Astrocyte (in vitro differentiated cells and primary cell): Measurements from ENCODE around the gene TRIM8. TPM values are rescaled to one million over a fixed set of nuclear protein-coding genes. Genes with fewer than 3 reads are reported as not detected.

ENCODE experiments used
- DNase-seq: peaks from one replicate; pipeline ENCODE4 v3.0.0-alpha.2; 2010; ENCODE audit warnings: low read depth
- FAIRE-seq: peaks from 2 replicates; lab custom pipeline; 2011; peaks lifted over from hg19 to GRCh38; lab: Jason Lieb, UNC
- H2AFZ ChIP-seq: 2 replicates; pipeline ENCODE4 v1.6.0; 2012; ENCODE audit warnings: low read depth, low read length, inconsistent platforms
- H3K27ac ChIP-seq: 2 replicates; pipeline ENCODE4 v1.5.1; 2011; ENCODE audit warnings: low read depth, low read length, inconsistent platforms
- H3K27me3 ChIP-seq: 2 replicates; pipeline ENCODE4 v1.6.0; 2011; ENCODE audit warnings: low read length, inconsistent platforms; ENCODE audit not compliant: insufficient read depth
- H3K36me3 ChIP-seq: 2 replicates; pipeline ENCODE4 v1.5.1; 2011; ENCODE audit warnings: low read length, inconsistent platforms; ENCODE audit not compliant: insufficient read depth
- H3K4me1 ChIP-seq: 2 replicates; pipeline ENCODE4 v1.5.1; 2011; ENCODE audit warnings: low read length, inconsistent platforms; ENCODE audit not compliant: insufficient read depth
- H3K4me2 ChIP-seq: 2 replicates; pipeline ENCODE4 v1.6.0; 2012; ENCODE audit warnings: low read length, inconsistent platforms
- H3K4me3 ChIP-seq: 2 replicates; pipeline ENCODE4 v1.5.1; 2011; ENCODE audit warnings: low read depth, mild to moderate bottlenecking, low read length, inconsistent platforms; ENCODE audit not compliant: insufficient read depth
- H3K79me2 ChIP-seq: 2 replicates; pipeline ENCODE4 v1.6.0; 2012; ENCODE audit warnings: mild to moderate bottlenecking, low read length, inconsistent platforms; ENCODE audit not compliant: insufficient read depth
- H3K9ac ChIP-seq: 2 replicates; pipeline ENCODE4 v1.6.0; 2012; ENCODE audit warnings: mild to moderate bottlenecking, low read length, inconsistent platforms
- H3K9me3 ChIP-seq: 2 replicates; pipeline ENCODE4 v1.5.1; 2012; ENCODE audit warnings: low read depth, mild to moderate bottlenecking, low read length, inconsistent platforms; ENCODE audit not compliant: insufficient read depth
- H4K20me1 ChIP-seq: 2 replicates; pipeline ENCODE4 v1.6.0; 2012; ENCODE audit warnings: low read length, inconsistent platforms; ENCODE audit not compliant: insufficient read depth
- H3K27ac Mint-ChIP-seq: one replicate; pipeline ENCODE4 v1.8.0; 2021; ENCODE audit warnings: mild to moderate bottlenecking, mixed read lengths; ENCODE audit not compliant: unreplicated experiment
- H3K27me3 Mint-ChIP-seq: one replicate; pipeline ENCODE4 v1.8.0; 2021; ENCODE audit warnings: low read depth, mixed read lengths; ENCODE audit not compliant: unreplicated experiment
- H3K36me3 Mint-ChIP-seq: one replicate; pipeline ENCODE4 v1.8.0; 2021; ENCODE audit warnings: low read depth, mixed read lengths; ENCODE audit not compliant: unreplicated experiment
- H3K4me1 Mint-ChIP-seq: one replicate; pipeline ENCODE4 v1.8.0; 2021; ENCODE audit warnings: low read depth, mixed read lengths; ENCODE audit not compliant: unreplicated experiment
- H3K4me3 Mint-ChIP-seq: one replicate; pipeline ENCODE4 v1.8.0; 2021; ENCODE audit warnings: mild to moderate bottlenecking, moderate library complexity, mixed read lengths; ENCODE audit not compliant: unreplicated experiment
- H3K9me3 Mint-ChIP-seq: one replicate; pipeline ENCODE4 v1.8.0; 2021; ENCODE audit warnings: mild to moderate bottlenecking, mixed read lengths; ENCODE audit not compliant: unreplicated experiment
- CTCF ChIP-seq: IDR thresholded peaks from 2 replicates; pipeline ENCODE4 v1.5.1; 2011; ENCODE audit warnings: low read depth, mild to moderate bottlenecking, inconsistent platforms, low read length, moderate library complexity; ENCODE audit not compliant: insufficient read depth
- EZH2 ChIP-seq: IDR thresholded peaks from 2 replicates; pipeline ENCODE4 v1.6.1; 2012; ENCODE audit warnings: mild to moderate bottlenecking, low read length, inconsistent platforms; ENCODE audit not compliant: insufficient read depth
- total RNA-seq: library from RNA; stranded (reverse); gene quantifications from 2 replicates; pipeline ENCODE4 v1.2.1, GENCODE V29; 2021

Gene TRIM8
- total RNA-seq, 1 donor from 2014 or later = 117 TPM

- TF ChIP-seq CTCF (no peak), EZH2 (no peak)
- H3K9ac ChIP-seq = no peak overlapping the region
Observed at GRCh38 chr10:102620591-102621442, 23.5 kb upstream of the TRIM8 start.

GRCh38 chr10:102621443-102622325, 22.6 kb upstream of the TRIM8 start:
- Histone ChIP-seq H3K9ac (no peak overlapping the region), H3K4me3 (no peak overlapping the region), H3K36me3 (peaks cover 2% of the 10 kb centered on the region), H3K27ac (peak overlapping the region; percentile 1), H3K79me2 (no peaks in the 10 kb centered on the region), H3K4me1 (peaks cover 33% of the 10 kb centered on the region), H3K4me2 (peak overlapping the region; percentile 19), H4K20me1 (no peaks in the 10 kb centered on the region), H2AFZ (no peak overlapping the region), H3K27me3 (no peaks in the 10 kb centered on the region), H3K9me3 (peaks cover 4% of the 10 kb centered on the region)
- no peak for TF ChIP-seq EZH2
- no peak for TF ChIP-seq CTCF
- peaks cover 15% of the 10 kb centered on the region for H3K36me3 Mint-ChIP-seq
- no peaks in the 10 kb centered on the region for H3K9me3 Mint-ChIP-seq
- H3K4me1 Mint-ChIP-seq = peaks cover 34% of the 10 kb centered on the region
- peak overlapping the region; percentile 75 for H3K27ac Mint-ChIP-seq
- FAIRE-seq = no peak
- H3K4me3 Mint-ChIP-seq = peak overlapping the region; percentile 50
- no peaks in the 10 kb centered on the region for H3K27me3 Mint-ChIP-seq
- peak; percentile 61 for DNase-seq

More at GRCh38 chr10:102620591-102621442, 23.5 kb upstream of the TRIM8 start:
- Histone ChIP-seq H3K4me1 (peaks cover 29% of the 10 kb centered on the region), H3K4me2 (peak overlapping the region; percentile 31), H3K9me3 (peaks cover 4% of the 10 kb centered on the region), H3K79me2 (no peaks in the 10 kb centered on the region), H3K27me3 (no peaks in the 10 kb centered on the region), H3K4me3 (no peak overlapping the region), H3K27ac (peak overlapping the region; percentile 1), H4K20me1 (no peaks in the 10 kb centered on the region), H2AFZ (no peak overlapping the region), H3K36me3 (peaks cover 2% of the 10 kb centered on the region)
- no peak for FAIRE-seq
- Mint-ChIP-seq H3K4me1 (peaks cover 30% of the 10 kb centered on the region), H3K4me3 (no peak overlapping the region), H3K9me3 (no peaks in the 10 kb centered on the region), H3K27me3 (no peaks in the 10 kb centered on the region), H3K27ac (peak overlapping the region; percentile 75), H3K36me3 (peaks cover 15% of the 10 kb centered on the region)
- no peak for DNase-seq
